Activated naive CD4-positive, alpha-beta T cell treated with anti-CD3 and anti-CD28 coated beads, Interleukin-2, amount 10 ng/mL, durations not matched to agents 7 days and 5 days (primary cell): ENCODE measurements around the gene CD37.
A peak's percentile ranks its signal among the peaks of the same experiment; 100 is the strongest.
"Not testable (repeated sequence)": the region's sequence is repeated elsewhere in the genome, so short reads cannot be mapped to it uniquely, and the experiment has no call there.

Experiments used
- CTCF ChIA-PET: fragments of 350-600 bp; sonication (Branson Sonifier 250); formaldehyde crosslinking; loops from one replicate; lab custom pipeline; 2021; ENCODE audit warnings: antibody characterized with exemption; lab: Charles Lee
- DNase-seq: peaks from one replicate; pipeline ENCODE4 v3.0.0-alpha.2; 2020
- H3K27ac Mint-ChIP-seq: one replicate; pipeline ENCODE4 v1.8.0; 2021; ENCODE audit warnings: mild to moderate bottlenecking, moderate library complexity, mixed read lengths
- H3K27me3 Mint-ChIP-seq: one replicate; pipeline ENCODE4 v1.8.0; 2021; ENCODE audit warnings: mild to moderate bottlenecking, mixed read lengths
- H3K36me3 Mint-ChIP-seq: one replicate; pipeline ENCODE4 v1.8.0; 2021; ENCODE audit warnings: mixed read lengths
- H3K4me1 Mint-ChIP-seq: one replicate; pipeline ENCODE4 v1.8.0; 2021; ENCODE audit warnings: mixed read lengths
- H3K4me3 Mint-ChIP-seq: one replicate; pipeline ENCODE4 v1.8.0; 2021; ENCODE audit warnings: mild to moderate bottlenecking, moderate library complexity, mixed read lengths
- H3K9me3 Mint-ChIP-seq: one replicate; pipeline ENCODE4 v1.8.0; 2021; ENCODE audit warnings: mixed read lengths

Gene CD37

DNA sequence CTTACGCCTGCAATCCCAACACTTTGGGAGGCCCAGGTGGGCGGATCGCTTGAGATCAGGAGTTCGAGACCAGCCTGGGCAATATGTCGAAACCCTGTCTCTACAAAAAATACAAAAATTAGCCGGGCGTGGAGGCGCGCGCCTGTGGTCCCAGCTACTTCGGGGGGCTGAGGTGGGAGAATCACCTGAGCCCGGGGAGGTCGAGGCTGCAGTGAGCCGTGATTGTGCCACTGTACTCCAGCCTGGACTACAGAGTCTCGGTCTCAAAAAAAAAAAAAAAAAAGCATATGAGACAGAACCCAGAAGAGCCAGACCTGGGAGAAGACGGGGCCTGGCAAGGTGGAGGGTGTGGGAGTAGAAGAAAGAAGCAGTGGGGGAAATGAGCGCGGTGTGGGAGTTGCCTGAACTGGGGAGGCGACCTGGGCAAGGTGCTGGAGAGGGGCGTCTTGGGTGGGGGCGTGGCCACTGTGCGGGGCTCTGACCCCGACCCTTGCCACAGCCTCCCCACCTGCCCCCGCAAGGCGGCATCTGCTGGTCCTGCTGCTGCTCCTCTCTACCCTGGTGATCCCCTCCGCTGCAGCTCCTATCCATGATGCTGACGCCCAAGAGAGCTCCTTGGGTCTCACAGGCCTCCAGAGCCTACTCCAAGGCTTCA lies 29.0 kb downstream of the CD37 start:
- H3K27me3 Mint-ChIP-seq: peaks cover 11% of the 10 kb centered on the region
- H3K36me3 Mint-ChIP-seq: no peaks in the 10 kb centered on the region
- peaks cover 10% of the 10 kb centered on the region for H3K4me1 Mint-ChIP-seq
- no peak for DNase-seq
- no peak overlapping the region for H3K27ac Mint-ChIP-seq
- H3K9me3 Mint-ChIP-seq: peaks cover 6% of the 10 kb centered on the region
- H3K4me3 Mint-ChIP-seq: no peak overlapping the region
- CTCF ChIA-PET: no interaction called here

DNA sequence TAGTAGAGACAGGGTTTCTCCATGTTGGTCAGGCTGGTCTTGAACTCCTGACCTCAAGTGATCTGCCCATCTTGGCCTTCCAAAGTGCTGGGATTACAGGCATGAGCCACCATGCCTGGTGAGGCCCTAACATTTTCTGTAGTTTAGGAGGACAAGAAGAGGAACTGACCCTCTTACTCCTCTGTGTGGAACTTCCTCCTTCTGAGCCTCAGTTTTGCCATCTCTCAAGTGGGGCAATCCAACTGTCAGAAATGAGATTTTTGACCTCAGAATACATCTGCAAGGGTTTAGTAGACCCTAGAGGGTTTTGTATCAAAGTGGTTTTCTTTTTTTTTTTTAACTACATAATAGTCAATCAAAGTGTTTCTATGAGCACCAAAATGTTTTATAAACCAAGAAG lies 30.9 kb downstream of the CD37 start:
- no peak overlapping the region for H3K27ac Mint-ChIP-seq
- CTCF ChIA-PET: no interaction called here
- H3K9me3 Mint-ChIP-seq: peaks cover 14% of the 10 kb centered on the region

GRCh38 chr19:49368711-49369358 lies 33.6 kb downstream of the CD37 start:
- Mint-ChIP-seq H3K4me1 (no peaks in the 10 kb centered on the region), H3K4me3 (no peak overlapping the region), H3K27ac (no peak overlapping the region), H3K27me3 (peaks cover 25% of the 10 kb centered on the region), H3K9me3 (peaks cover 14% of the 10 kb centered on the region), H3K36me3 (no peaks in the 10 kb centered on the region)
- CTCF ChIA-PET: interaction anchor here (1.0 kb wide), 1 partner anchor 23 kb away, joined by 3 read pairs; no protein-coding TSS in a partner anchor
- no peak for DNase-seq

More for the DNA sequence above, 30.9 kb downstream of the CD37 start:
- DNase-seq: no peak
- H3K36me3 Mint-ChIP-seq: no peaks in the 10 kb centered on the region
- peaks cover 7% of the 10 kb centered on the region for H3K4me1 Mint-ChIP-seq
- H3K4me3 Mint-ChIP-seq: no peak overlapping the region
- peaks cover 23% of the 10 kb centered on the region for H3K27me3 Mint-ChIP-seq

GRCh38 chr19:49371184-49371583 lies 36.0 kb downstream of the CD37 start:
- Mint-ChIP-seq H3K27ac (no peak overlapping the region), H3K36me3 (no peaks in the 10 kb centered on the region), H3K4me3 (no peak overlapping the region), H3K4me1 (no peaks in the 10 kb centered on the region), H3K9me3 (peaks cover 14% of the 10 kb centered on the region), H3K27me3 (peaks cover 44% of the 10 kb centered on the region)
- DNase-seq: no peak
- CTCF ChIA-PET: no interaction called here

DNA sequence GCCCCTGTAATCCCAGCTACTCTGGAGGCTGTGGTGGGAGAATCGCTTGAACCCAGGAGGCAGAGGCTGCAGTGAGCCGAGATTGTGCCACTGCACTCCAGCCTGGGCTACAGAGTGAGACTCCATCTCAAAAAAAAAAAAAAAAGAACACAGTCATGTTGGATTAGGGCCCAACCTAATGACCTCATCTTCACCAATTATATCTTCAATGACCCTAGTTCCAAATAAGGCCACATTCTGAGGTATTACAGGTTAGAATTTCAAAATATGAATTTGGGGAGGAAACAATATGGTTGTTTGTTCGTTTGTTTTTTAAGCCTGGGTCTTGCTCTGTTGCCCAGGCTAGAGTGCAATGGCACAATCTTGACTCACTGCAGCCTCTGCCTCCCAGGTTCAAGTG lies 38.0 kb downstream of the CD37 start:
- H3K27me3 Mint-ChIP-seq: peaks cover 37% of the 10 kb centered on the region
- peaks cover 14% of the 10 kb centered on the region for H3K9me3 Mint-ChIP-seq
- H3K4me3 Mint-ChIP-seq, H3K4me1 Mint-ChIP-seq, H3K27ac Mint-ChIP-seq, H3K36me3 Mint-ChIP-seq, DNase-seq: not testable (repeated sequence)
- CTCF ChIA-PET: interaction anchor here (0.7 kb wide), 1 partner anchor 298 kb away, joined by 3 read pairs; no protein-coding TSS in a partner anchor

DNA sequence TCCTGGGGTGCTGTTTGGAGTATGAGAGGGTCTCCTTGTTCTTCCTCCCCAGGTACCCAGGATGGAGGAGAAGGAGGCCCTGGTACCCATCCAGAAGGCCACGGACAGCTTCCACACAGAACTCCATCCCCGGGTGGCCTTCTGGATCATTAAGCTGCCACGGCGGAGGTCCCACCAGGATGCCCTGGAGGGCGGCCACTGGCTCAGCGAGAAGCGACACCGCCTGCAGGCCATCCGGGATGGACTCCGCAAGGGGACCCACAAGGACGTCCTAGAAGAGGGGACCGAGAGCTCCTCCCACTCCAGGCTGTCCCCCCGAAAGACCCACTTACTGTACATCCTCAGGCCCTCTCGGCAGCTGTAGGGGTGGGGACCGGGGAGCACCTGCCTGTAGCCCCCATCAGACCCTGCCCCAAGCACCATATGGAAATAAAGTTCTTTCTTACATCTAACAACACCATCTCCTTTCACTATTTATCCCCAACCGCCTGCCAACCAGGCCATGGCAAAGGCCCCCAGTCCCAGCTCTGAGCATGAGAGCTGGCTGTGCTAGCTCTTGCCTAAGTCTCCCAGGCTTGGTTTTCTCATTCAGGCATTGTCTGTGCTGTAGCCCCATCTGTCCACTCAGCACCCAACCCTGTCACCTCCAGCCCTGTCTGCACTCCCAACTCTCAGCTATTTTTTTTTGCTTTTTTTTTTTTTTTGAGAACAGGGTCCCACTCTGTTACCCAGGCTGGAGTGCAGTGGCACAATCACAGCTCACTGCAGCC lies 39.6 kb downstream of the CD37 start:
- no peak overlapping the region for H3K4me3 Mint-ChIP-seq
- peaks cover 30% of the 10 kb centered on the region for H3K27me3 Mint-ChIP-seq
- no peak for DNase-seq
- no peak overlapping the region for H3K27ac Mint-ChIP-seq
- H3K4me1 Mint-ChIP-seq: no peaks in the 10 kb centered on the region
- peaks cover 3% of the 10 kb centered on the region for H3K9me3 Mint-ChIP-seq
- H3K36me3 Mint-ChIP-seq: no peaks in the 10 kb centered on the region
- CTCF ChIA-PET: interaction anchor here (1.1 kb wide), 1 partner anchor 73 kb away, joined by 3 read pairs; no protein-coding TSS in a partner anchor

DNA sequence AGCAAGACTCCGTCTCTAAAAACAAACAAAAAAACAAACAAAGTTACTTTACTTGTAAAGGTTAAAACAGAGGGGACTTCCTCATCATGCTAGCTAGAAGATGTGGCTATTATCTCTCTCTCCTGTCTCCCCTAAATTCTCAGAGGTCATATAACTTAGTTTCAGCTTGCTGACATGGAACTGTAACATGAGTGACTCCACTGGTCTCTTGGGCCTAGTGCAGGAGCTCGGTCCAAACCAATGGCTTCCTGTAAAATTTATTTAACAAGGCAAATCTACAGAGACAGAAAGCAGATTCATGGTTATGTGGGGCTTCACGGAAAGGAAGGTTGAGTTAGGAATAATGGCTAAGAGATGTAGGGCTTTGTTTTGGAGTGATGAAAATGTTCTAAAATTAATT lies 43.3 kb downstream of the CD37 start:
- no peak overlapping the region for H3K4me3 Mint-ChIP-seq
- peaks cover 33% of the 10 kb centered on the region for H3K27me3 Mint-ChIP-seq
- H3K36me3 Mint-ChIP-seq: peaks cover 4% of the 10 kb centered on the region
- peaks cover 7% of the 10 kb centered on the region for H3K9me3 Mint-ChIP-seq
- CTCF ChIA-PET: interaction anchor here (0.7 kb wide), 1 partner anchor 149 kb away, joined by 3 read pairs; no protein-coding TSS in a partner anchor
- no peak for DNase-seq
- H3K27ac Mint-ChIP-seq: no peak overlapping the region
- H3K4me1 Mint-ChIP-seq: no peaks in the 10 kb centered on the region

DNA sequence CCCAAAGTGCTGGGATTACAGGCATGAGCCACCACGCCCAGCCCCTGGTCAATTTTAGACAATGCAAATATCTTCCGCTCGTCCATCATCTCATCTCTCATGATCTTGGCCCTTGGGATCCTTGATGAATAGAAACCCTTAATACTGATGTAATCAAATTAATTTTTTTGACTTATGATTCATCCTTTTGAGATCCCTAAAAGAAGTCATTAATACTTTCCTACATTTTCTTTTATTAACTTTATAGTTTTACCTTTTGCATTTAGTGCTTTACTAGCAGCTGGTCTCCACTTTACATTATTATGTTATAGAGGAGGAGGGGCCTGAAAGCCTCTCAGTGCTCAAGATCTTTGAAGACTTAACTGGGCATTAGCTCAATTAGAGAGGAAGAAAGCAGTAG lies 45.2 kb downstream of the CD37 start:
- DNase-seq: no peak
- no peak overlapping the region for H3K27ac Mint-ChIP-seq
- no peaks in the 10 kb centered on the region for H3K4me1 Mint-ChIP-seq
- H3K36me3 Mint-ChIP-seq: peaks cover 4% of the 10 kb centered on the region
- peaks cover 8% of the 10 kb centered on the region for H3K9me3 Mint-ChIP-seq
- no peak overlapping the region for H3K4me3 Mint-ChIP-seq
- H3K27me3 Mint-ChIP-seq: peaks cover 20% of the 10 kb centered on the region
- CTCF ChIA-PET: interaction anchor here (2.1 kb wide), 1 partner anchor 11 kb away, joined by 7 read pairs; no protein-coding TSS in a partner anchor

DNA sequence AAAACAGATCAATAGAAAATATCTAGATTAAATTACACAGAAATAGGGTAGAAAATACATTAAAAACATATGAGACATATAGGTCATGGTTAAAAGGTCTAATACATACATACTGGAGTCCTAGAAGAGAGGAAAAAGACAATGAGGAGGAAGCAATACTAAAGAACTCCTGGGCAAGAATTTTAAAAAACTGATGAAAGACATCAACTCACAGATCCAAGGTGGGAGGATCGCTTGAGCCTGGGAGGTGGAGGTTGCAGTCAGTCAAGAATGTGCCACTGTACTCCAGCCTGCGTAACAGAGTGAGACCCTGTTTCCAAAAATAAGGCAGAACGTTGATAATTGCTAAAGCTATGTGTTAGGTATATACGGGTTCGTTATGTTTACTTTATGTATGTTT lies 47.4 kb downstream of the CD37 start:
- Mint-ChIP-seq H3K27me3 (peaks cover 9% of the 10 kb centered on the region), H3K4me1 (peaks cover 4% of the 10 kb centered on the region), H3K9me3 (peaks cover 8% of the 10 kb centered on the region), H3K4me3 (no peak overlapping the region), H3K27ac (no peak overlapping the region), H3K36me3 (peaks cover 5% of the 10 kb centered on the region)
- no peak for DNase-seq
- CTCF ChIA-PET: no interaction called here

DNA sequence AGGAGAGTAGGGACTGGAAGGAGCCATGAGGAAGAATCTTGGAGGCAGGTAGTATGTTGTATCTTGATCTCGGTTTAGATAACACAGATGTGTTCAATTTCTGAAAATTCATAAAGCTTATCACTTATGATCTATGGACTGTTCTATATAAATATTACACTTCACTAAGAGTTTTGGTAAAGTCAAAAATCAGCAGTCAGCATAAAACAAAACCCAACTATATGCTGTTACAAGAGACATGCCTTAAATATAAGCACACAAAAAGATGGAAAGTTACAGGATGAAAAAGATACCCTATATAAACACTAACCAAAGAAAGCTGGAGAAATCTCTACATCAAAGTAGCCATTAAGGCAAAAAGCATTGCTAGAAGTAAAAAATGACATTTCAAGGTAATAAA lies 48.4 kb downstream of the CD37 start:
- Mint-ChIP-seq H3K4me3 (no peak overlapping the region), H3K27ac (no peak overlapping the region), H3K36me3 (peaks cover 5% of the 10 kb centered on the region), H3K9me3 (peaks cover 8% of the 10 kb centered on the region), H3K4me1 (peaks cover 13% of the 10 kb centered on the region), H3K27me3 (peaks cover 17% of the 10 kb centered on the region)
- DNase-seq: no peak
- CTCF ChIA-PET: no interaction called here

DNA sequence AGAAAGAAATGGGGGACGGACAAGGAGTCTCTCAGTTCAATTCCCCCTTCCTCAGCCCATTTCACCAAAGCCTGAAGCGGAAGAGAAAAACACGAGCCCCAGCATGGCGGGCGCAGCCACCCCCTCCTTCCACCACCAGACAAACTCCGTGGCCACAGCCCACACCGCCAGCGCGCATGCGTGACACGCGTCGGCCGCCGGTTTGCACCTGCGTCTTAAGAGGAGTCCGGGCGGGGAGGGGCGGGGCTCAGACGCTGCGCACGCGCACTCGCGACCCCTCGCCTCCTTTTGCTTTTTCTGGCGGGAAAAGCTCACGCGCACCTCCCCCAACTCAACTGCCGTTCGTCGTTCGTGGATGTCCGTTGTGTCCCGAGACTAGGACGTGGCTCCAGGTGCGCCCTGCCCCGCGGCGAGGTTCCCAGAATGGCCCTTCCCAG lies 52.7 kb downstream of the CD37 start, which contains the start of gene KASH5:
Gene KASH5, plus strand, starts transcription at position 314 of the 437 bp plus-strand sequence. CDS start 2,635 bp downstream, outside the sequence.
- CTCF ChIA-PET: no interaction called here
- H3K27ac Mint-ChIP-seq: peak within 1 kb of the TSS; percentile 87
- peak; percentile 92 for DNase-seq
- peaks cover 2% of the 10 kb centered on the region for H3K9me3 Mint-ChIP-seq
- H3K4me3 Mint-ChIP-seq: peak within 1 kb of the TSS; percentile 33
- peaks cover 1% of the 10 kb centered on the region for H3K36me3 Mint-ChIP-seq
- H3K4me1 Mint-ChIP-seq: peaks cover 32% of the 10 kb centered on the region
- peaks cover 38% of the 10 kb centered on the region for H3K27me3 Mint-ChIP-seq

GRCh38 chr19:49389406-49389805 lies 54.2 kb downstream of the CD37 start:
- no peak overlapping the region for H3K27ac Mint-ChIP-seq
- H3K4me1 Mint-ChIP-seq: peaks cover 32% of the 10 kb centered on the region
- DNase-seq: no peak
- no peak overlapping the region for H3K4me3 Mint-ChIP-seq
- peaks cover 1% of the 10 kb centered on the region for H3K36me3 Mint-ChIP-seq
- CTCF ChIA-PET: interaction anchor here (1.2 to 3.4 kb wide), 2 partner anchors 80 to 157 kb away, joined by 3 to 30 read pairs; no protein-coding TSS in a partner anchor
- no peaks in the 10 kb centered on the region for H3K9me3 Mint-ChIP-seq
- peaks cover 50% of the 10 kb centered on the region for H3K27me3 Mint-ChIP-seq
